HG02884 (cell line): ENCODE data around the gene USP8.
"Not testable (repeated sequence)": the region's sequence is repeated elsewhere in the genome, so short reads cannot be mapped to it uniquely, and the experiment has no call there.

ENCODE experiments used
- ATAC-seq: cut with Tn5 transposase; IDR thresholded peaks from one replicate; pipeline ENCODE4 v1.9.1; 2021; ENCODE audit warnings: mild to moderate bottlenecking, moderate library complexity; ENCODE audit not compliant: unreplicated experiment

Gene USP8

GRCh38 chr15:50438251-50438650, 14.0 kb downstream of the USP8 start:
- no peak for ATAC-seq

- no peak for ATAC-seq
Measured at GRCh38 chr15:50440932-50441331, 16.7 kb downstream of the USP8 start.

- no peak for ATAC-seq
Measured at GRCh38 chr15:50452927-50453326, 28.7 kb downstream of the USP8 start.

- no peak for ATAC-seq
Measured at GRCh38 chr15:50458348-50459112, 34.3 kb downstream of the USP8 start.

GRCh38 chr15:50463423-50464358, 39.5 kb downstream of the USP8 start:
- ATAC-seq = no peak

GRCh38 chr15:50471072-50471471, 46.9 kb downstream of the USP8 start:
- no peak for ATAC-seq

- ATAC-seq = no peak
Measured at GRCh38 chr15:50476143-50476542, 51.9 kb downstream of the USP8 start.

GRCh38 chr15:50484781-50485180, 60.6 kb downstream of the USP8 start:
- ATAC-seq = peak; percentile 74

GRCh38 chr15:50485389-50485788, 61.2 kb downstream of the USP8 start:
- ATAC-seq = no peak

- ATAC-seq = no peak
Measured at GRCh38 chr15:50487287-50487686, 63.1 kb downstream of the USP8 start.

- ATAC-seq = no peak
Measured at GRCh38 chr15:50493625-50494024, 69.4 kb downstream of the USP8 start.

- not testable (repeated sequence) for ATAC-seq
Measured at GRCh38 chr15:50494547-50494946, 70.3 kb downstream of the USP8 start.

- no peak for ATAC-seq
Measured at GRCh38 chr15:50496692-50497091, 72.5 kb downstream of the USP8 start.

- no peak for ATAC-seq
Measured at GRCh38 chr15:50500352-50500751, 76.1 kb downstream of the USP8 start.

- no peak for ATAC-seq
Measured at GRCh38 chr15:50501815-50502214, 77.6 kb downstream of the USP8 start.

- no peak for ATAC-seq
Measured at GRCh38 chr15:50503144-50503543, 78.9 kb downstream of the USP8 start.

- not testable (repeated sequence) for ATAC-seq
Measured at GRCh38 chr15:50505656-50506055, 81.5 kb downstream of the USP8 start.

- no peak for ATAC-seq
Measured at GRCh38 chr15:50506121-50506520, 81.9 kb downstream of the USP8 start.

GRCh38 chr15:50513001-50513400, 88.8 kb downstream of the USP8 start:
- ATAC-seq = no peak

- no peak for ATAC-seq
Measured at GRCh38 chr15:50519740-50520425, 95.7 kb downstream of the USP8 start.

- no peak for ATAC-seq
Measured at GRCh38 chr15:50523851-50524251, 99.6 kb downstream of the USP8 start.
